Measurements from ENCODE around the gene CUBN.
"Not testable (repeated sequence)": the region's sequence is repeated elsewhere in the genome, so short reads cannot be mapped to it uniquely, and the experiment has no call there.

The CUBN gene

GRCh38 chr10:17038627-17039026, 91.0 kb downstream of the CUBN start:
- DNase-seq (ENCODE audit: low read depth), result peak; percentile 87

DNA sequence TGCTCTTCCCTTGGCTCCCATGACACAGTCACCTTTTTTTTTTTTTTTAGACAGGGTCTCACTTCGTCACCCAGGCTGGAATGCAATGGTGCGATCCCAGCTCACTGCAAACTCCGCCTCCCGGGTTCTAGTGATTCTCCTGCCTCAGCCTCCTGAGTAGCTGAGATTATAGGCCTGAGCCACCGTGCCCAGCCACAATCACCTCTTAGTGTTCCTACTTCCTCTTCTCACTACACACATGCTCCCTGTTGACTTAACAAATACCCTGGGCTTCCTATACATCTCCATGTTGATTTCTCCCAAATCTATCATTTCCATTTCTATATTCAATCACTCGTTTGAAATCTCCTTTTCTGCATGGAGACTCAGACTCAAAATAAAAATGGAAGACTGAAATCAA, 91.7 kb downstream of the CUBN start:
- no peak for DNase-seq (ENCODE audit: low read depth)

DNA sequence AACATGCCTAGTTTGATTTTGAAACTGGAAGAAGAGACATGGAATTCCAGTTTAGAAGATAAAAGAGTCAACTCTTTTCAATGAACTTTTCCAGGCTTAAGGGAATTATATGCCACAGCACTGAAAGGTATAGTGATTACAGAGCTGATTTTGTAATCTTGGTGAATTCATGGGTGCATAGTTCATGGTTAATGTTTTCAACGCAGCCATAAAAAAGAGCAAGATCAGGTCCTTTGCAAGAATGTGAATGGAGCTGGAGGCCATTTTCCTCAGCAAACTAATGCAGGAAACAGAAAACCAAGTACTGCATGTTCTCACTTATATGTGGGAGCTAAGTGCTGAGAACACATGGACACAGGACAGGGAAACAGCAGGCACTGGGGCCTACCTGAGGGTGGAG, 94.2 kb downstream of the CUBN start:
- DNase-seq (ENCODE audit: low read depth), result no peak

GRCh38 chr10:17033529-17034260, 95.9 kb downstream of the CUBN start:
- DNase-seq (ENCODE audit: low read depth), result no peak

- DNase-seq (ENCODE audit: low read depth), result no peak
Measured at GRCh38 chr10:17031637-17032635, 97.7 kb downstream of the CUBN start.

DNA sequence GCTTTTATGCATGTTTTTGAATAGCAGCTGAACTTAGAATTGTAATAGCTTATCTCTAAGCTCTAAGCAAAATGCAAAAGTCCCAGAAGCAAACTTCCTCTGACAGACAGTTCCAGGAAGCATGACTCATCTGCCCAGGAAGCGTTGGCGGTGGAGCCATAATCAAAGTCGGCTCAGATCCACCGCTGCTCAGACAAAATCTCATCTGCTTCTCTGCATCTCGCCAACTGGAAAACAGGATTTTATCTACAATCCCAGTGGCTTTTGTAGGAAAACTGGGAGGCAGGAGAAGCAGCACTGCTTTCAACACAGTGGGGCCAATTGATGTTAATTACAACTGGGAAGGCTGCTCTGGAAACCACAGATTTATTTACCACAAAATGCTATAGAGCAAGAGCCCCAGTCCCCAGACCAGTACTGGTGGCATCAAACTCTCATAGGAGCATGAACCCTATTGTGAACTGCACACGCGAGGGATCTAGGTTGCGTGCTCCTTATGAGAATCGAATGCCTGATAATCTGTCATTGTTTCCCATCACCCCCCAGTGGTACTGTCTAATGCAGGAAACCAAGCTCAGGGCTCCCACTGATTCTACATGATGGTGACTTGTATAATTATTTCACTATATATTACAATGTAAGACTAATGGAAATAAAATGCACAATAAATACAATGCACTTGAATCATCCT, 99.9 kb downstream of the CUBN start:
- DNase-seq (ENCODE audit: low read depth), result peak; percentile 47

DNA sequence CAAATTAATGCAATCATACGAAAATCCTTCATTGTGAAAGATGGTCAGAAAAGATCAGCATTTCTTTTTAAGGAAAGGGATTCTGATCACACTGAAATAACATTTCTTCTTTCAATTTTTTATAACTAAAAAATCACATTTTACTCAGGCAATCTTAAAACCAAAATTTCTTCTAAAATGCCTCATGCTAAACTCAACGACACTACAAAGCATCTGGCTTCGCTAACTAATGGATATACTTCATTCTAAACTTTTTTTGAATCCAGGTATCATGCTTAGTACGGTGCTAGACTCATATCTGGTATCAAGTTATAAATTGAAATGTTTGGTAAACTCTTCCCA, 100.4 kb downstream of the CUBN start:
- DNase-seq (ENCODE audit: low read depth), result no peak

- no peak for DNase-seq (ENCODE audit: low read depth)
Measured at GRCh38 chr10:17028798-17029197, 100.8 kb downstream of the CUBN start.

DNA sequence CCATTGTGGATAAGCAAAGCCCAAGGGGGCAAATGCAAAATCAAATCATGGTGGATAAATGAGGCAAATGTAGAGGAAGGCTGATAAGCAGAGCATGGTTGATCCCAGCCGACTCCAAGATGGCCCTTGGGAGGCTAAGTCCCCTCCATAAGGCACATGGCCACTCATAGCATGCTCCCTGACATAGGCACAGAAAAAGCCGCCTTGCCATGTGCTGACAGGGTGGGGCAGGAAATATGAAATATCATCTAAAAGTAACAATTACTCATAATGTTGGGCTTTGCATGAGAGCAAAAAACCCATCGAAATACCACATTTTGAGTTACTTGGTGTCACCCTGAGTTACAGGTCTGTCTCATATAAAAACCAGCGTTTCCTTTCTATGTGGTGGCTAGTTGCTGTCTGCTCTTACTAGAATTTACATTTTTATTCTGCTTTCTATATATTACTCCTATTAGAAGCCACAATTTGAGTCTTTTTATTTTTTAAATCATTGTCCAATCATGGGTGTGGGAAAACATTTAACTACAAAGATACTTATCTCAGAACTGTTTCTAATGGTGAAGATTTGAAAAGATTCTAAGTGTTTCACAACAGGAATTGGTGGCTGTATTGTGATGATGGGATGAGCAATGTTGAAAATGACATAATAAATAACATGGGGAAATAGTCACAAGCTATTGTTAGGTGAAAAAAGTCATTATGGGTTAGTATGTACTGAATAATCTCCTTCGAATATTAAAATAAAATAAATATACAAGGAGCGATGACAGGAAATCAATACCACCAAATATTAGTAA, 102.7 kb downstream of the CUBN start:
- DNase-seq (ENCODE audit: low read depth), result no peak

GRCh38 chr10:17025444-17026295, 103.9 kb downstream of the CUBN start:
- peak; percentile 97 for DNase-seq (ENCODE audit: low read depth)

GRCh38 chr10:17024461-17024860, 105.2 kb downstream of the CUBN start:
- no peak for DNase-seq (ENCODE audit: low read depth)

- DNase-seq (ENCODE audit: low read depth), result peak; percentile 97
Measured at GRCh38 chr10:17023386-17024298, 106.0 kb downstream of the CUBN start.

GRCh38 chr10:17022896-17023295, 106.7 kb downstream of the CUBN start:
- no peak for DNase-seq (ENCODE audit: low read depth)

DNA sequence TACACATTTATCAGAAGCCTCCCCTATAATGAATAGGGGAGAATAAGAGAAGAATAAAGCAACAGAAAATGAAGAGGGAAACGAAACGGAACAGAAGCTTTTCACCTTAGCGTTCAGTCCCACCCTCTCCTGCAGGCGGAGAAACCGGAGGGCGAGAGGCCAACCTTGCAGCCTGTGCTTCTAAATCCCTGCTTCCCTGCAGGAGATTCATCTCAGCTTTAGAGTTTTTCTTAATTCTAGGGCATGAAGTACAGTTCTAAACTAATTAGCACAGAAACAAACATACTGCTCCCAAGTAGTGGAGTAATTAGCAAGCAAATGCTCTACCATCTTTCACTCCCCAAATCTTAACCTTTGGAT, 107.2 kb downstream of the CUBN start:
- DNase-seq (ENCODE audit: low read depth), result no peak

- DNase-seq (ENCODE audit: low read depth), result no peak
Measured at GRCh38 chr10:17021656-17022465, 107.8 kb downstream of the CUBN start.

DNA sequence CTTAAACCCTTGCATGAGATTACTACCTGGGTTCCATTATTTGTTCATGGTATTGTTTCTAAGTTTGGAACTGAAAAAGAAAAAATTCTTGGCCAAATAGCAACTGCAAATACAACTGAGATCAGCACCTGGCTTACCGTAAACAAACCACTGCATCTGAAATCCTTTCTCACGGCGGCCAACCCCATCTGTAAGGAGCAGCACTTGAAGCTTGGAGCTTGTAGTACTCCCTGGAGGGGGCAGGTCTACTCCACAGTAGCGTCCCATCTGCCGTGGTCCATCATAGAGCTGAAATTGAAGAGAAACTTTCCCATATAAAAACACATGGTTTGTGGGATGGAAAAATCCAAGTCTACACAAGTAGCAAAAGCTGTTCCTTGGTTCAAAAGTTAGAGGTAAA, 109.9 kb downstream of the CUBN start:
- DNase-seq (ENCODE audit: low read depth), result no peak

- DNase-seq (ENCODE audit: low read depth), result not testable (repeated sequence)
Measured at GRCh38 chr10:17013131-17013983, 116.3 kb downstream of the CUBN start.

GRCh38 chr10:17012731-17013130, 116.9 kb downstream of the CUBN start:
- not testable (repeated sequence) for DNase-seq (ENCODE audit: low read depth)

All from GM04504 (cell line).